Testis (tissue), 2 donors: Measurements from ENCODE around the gene SCNN1B.
"Not testable (repeated sequence)": the region's sequence is repeated elsewhere in the genome, so short reads cannot be mapped to it uniquely, and the experiment has no call there.

Source experiments
- CTCF ChIP-seq, 3 experiments: fragments of 450-650 bp in 2 of 3; fragments of 200-600 bp in 1 of 3; sonication (generic) in 1 of 3; IDR thresholded peaks; one replicate each; pipeline ENCODE4 v1.5.1; 2016 to 2019; ENCODE audit warnings: antibody characterized with exemption in 3 of 3, mild to moderate bottlenecking in 2 of 3, moderate library complexity in 1 of 3
- POLR2A ChIP-seq: fragments of 450-650 bp; IDR thresholded peaks from one replicate; pipeline ENCODE4 v1.6.1; 2017; ENCODE audit warnings: antibody characterized with exemption, mild to moderate bottlenecking, moderate library complexity

DNA sequence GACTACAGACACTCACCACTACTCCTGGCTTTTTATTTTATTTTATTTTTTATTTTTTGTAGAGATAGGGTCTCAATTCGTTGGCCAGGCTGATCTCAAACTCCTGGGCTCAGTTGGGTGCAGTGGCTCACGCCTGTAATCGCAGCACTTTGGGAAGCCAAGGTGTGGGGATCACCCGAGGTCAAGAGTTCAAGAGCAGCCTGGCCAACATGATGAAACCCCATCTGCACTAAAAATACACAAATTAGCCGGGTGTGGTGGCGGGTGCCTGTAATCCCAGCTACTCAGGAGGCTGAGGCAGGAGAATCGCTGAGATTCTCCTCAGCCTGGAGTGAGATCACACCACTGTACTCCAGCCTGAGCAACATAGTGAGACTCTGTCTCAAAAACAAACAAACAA is 64.2 kb downstream of the SCNN1B start:
- not testable (repeated sequence) for TF ChIP-seq CTCF (IDR thresholded peaks at IDR 0.05); POLR2A
